GM11168 (cell line): ENCODE results near the gene ZNRD2.
"Not testable (repeated sequence)": the region's sequence is repeated elsewhere in the genome, so short reads cannot be mapped to it uniquely, and the experiment has no call there.

Experiments used
- in situ Hi-C: fragments of 300-500 bp; cut with MboI; formaldehyde crosslinking; loops from one replicate; pipeline ENCODE4 v1.12.0; 2022; ENCODE audit warnings: low sequenced_read_pairs; ENCODE audit not compliant: unreplicated experiment

Gene ZNRD2

GRCh38 chr11:65569973-65570918, at the start of gene ZNRD2:
Gene ZNRD2 (plus strand): TSS chr11:65570477. CDS start chr11:65570492, 15 bp downstream.
- in situ Hi-C loops = no loop called here

GRCh38 chr11:65521777-65522521, 48.3 kb upstream of the ZNRD2 start:
- in situ Hi-C loops = not testable (repeated sequence)

GRCh38 chr11:65522718-65523630, 47.3 kb upstream of the ZNRD2 start:
- in situ Hi-C loops = not testable (repeated sequence)

GRCh38 chr11:65523631-65523968, 46.7 kb upstream of the ZNRD2 start:
- in situ Hi-C loops = not testable (repeated sequence)

- in situ Hi-C loops = no loop called here
These were observed 46.1 kb upstream of the ZNRD2 start for GRCh38 chr11:65524014-65524740.

GRCh38 chr11:65524741-65525545, 45.3 kb upstream of the ZNRD2 start, which contains the start of gene SCYL1:
Gene SCYL1 (plus strand): TSS chr11:65525083. CDS start chr11:65525154, 71 bp downstream.
- in situ Hi-C loops = no loop called here

- in situ Hi-C loops = no loop called here
These were observed 44.5 kb upstream of the ZNRD2 start for GRCh38 chr11:65525546-65526480.

GRCh38 chr11:65526744-65527143, 43.5 kb upstream of the ZNRD2 start:
- in situ Hi-C loops = no loop called here

GRCh38 chr11:65528819-65529350, 41.4 kb upstream of the ZNRD2 start:
- in situ Hi-C loops = no loop called here

GRCh38 chr11:65529475-65530156, 40.7 kb upstream of the ZNRD2 start:
- in situ Hi-C loops = no loop called here

GRCh38 chr11:65530157-65530496, 40.1 kb upstream of the ZNRD2 start:
- in situ Hi-C loops = no loop called here

- in situ Hi-C loops = no loop called here
These were observed 37.8 kb upstream of the ZNRD2 start for GRCh38 chr11:65532388-65533064.

GRCh38 chr11:65535102-65535501, 35.2 kb upstream of the ZNRD2 start:
- in situ Hi-C loops = no loop called here

- in situ Hi-C loops = no loop called here
These were observed 33.6 kb upstream of the ZNRD2 start for GRCh38 chr11:65536412-65537295.

GRCh38 chr11:65537296-65537597, 33.0 kb upstream of the ZNRD2 start:
- in situ Hi-C loops = no loop called here
